Measurements from ENCODE around the gene NNT.

DNA sequence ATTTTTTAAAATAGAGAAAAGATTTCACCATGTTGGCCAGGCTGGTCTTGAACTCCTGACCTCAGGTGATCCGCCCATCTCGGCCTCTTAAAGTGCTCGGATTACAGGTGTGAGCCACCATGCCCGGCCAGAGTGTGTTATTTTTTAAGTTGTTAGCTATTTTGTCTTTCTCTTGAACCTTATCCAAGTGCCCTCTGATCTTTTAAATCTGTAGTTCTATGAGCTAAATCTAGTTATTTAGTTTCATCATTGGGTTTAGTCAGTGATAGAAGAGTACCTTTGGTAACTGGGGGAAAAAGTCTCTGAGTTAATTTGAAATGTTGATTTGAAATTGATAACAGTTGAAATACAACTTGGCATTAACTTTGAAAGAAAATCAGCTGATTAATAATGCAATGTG is 88.3 kb downstream of the NNT start:
- TF ChIP-seq, protein P1, sequence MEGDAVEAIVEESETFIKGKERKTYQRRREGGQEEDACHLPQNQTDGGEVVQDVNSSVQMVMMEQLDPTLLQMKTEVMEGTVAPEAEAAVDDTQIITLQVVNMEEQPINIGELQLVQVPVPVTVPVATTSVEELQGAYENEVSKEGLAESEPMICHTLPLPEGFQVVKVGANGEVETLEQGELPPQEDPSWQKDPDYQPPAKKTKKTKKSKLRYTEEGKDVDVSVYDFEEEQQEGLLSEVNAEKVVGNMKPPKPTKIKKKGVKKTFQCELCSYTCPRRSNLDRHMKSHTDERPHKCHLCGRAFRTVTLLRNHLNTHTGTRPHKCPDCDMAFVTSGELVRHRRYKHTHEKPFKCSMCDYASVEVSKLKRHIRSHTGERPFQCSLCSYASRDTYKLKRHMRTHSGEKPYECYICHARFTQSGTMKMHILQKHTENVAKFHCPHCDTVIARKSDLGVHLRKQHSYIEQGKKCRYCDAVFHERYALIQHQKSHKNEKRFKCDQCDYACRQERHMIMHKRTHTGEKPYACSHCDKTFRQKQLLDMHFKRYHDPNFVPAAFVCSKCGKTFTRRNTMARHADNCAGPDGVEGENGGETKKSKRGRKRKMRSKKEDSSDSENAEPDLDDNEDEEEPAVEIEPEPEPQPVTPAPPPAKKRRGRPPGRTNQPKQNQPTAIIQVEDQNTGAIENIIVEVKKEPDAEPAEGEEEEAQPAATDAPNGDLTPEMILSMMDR (conservative IDR thresholded peaks at IDR 0.05 in 1 of 2, IDR thresholded peaks at IDR 0.05 in 1 of 2; ENCODE audit: extremely low read depth in 1 of 2, insufficient read depth in 1 of 2, low read depth in 1 of 2, low read length in 2 of 2) = no peak
- no peak for TF ChIP-seq EZH2 (IDR thresholded peaks at IDR 0.05; ENCODE audit: borderline replicate concordance, low read length)

Measured in mammary epithelial cell (primary cell).